ENCODE data around the gene DNA2. TPM values are rescaled to one million over a fixed set of nuclear protein-coding genes. Genes with fewer than 3 reads are reported as not detected.

DNA2 gene
- total and polyA plus RNA-seq, 2 of the 4 experiments (the other 2 are of a cell fraction): 3.9 to 5.6 TPM

DNA sequence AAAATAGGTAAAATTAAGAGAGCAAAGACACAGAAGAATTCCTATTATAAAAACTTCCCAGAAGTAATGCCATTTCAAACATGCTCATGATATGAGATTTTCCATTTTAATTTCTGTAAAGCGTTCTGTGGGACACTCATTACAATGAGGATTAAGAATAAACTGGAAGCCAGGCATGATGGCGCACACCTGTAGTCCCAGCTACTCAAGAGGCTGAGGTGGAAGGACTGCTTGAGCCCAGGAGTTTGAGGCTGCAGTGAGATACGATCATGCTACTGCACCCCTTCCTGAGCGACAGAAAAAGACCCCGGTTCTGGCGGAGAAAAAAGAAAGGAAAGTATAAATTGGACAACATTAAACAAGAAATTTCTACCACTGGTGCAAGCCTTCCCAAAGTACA, 1.5 kb downstream of the DNA2 start:
- Histone ChIP-seq H3K56ac (ENCODE audit: extremely low read depth, insufficient read depth, low read length) (no peak overlapping the region), H3K79me1 (ENCODE audit: low read depth in 1 of 2, low read length in 2 of 2) (peaks cover 12 to 34% of the 10 kb centered on the region in 2 experiments), H2BK120ac (ENCODE audit: low read depth, low read length) (no peak overlapping the region), H4K8ac (ENCODE audit: low read depth in 2 of 2, low read length in 2 of 2) (no peak overlapping the region), H3K4me1 (ENCODE audit: control insufficient read depth, insufficient read depth, low read length) (0 out of 2 replicates have a peak, but pooled peaks cover 2% of the 10 kb centered on the region), H3K23ac (ENCODE audit: low read depth, low read length) (no peak overlapping the region), H3K9ac (ENCODE audit: low read depth, low read length) (peak overlapping the region; percentile 44; the same call in 1 of the 2 replicates), H3K9me3 (ENCODE audit: control insufficient read depth, insufficient read depth, low read length) (no peaks in the 10 kb centered on the region), H3K27me3 (ENCODE audit: control insufficient read depth, insufficient read depth, low read length) (no peaks in the 10 kb centered on the region), H2BK5ac (ENCODE audit: low read depth, low read length, poor library complexity, severe bottlenecking) (no peak overlapping the region), H3K4me2 (ENCODE audit: low read depth, low read length) (peak overlapping the region; percentile 87), H2BK20ac (ENCODE audit: low read depth, low read length) (no peak overlapping the region), H3K27ac (ENCODE audit: insufficient read depth, low read length) (no peak overlapping the region), H3K14ac (replicated peaks; ENCODE audit: low read depth, low read length) (no peak overlapping the region), H4K20me1 (ENCODE audit: insufficient read depth, low read length) (no peaks in the 10 kb centered on the region), H2AK9ac (replicated peaks; ENCODE audit: low read depth, low read length, poor library complexity) (no peak overlapping the region), H4K91ac (ENCODE audit: insufficient read depth, low read depth, low read length) (no peak overlapping the region), H3K4me3 (ENCODE audit: insufficient read depth, low read depth, low read length) (peak overlapping the region; percentile 12; the same call in 1 of the 2 replicates), H2AFZ (replicated peaks; ENCODE audit: low read length, poor library complexity) (no peak overlapping the region), H3K18ac (ENCODE audit: low read depth, low read length) (no peak overlapping the region), H2BK15ac (ENCODE audit: low read depth, low read length) (no peak overlapping the region), H3K4ac (ENCODE audit: low read depth, low read length) (no peak overlapping the region), H2AK5ac (ENCODE audit: low read depth, low read length) (no peak overlapping the region), H4K5ac (ENCODE audit: low read depth, low read length) (no peak overlapping the region), H3K9me1 (ENCODE audit: insufficient read depth, low read length) (no peaks in the 10 kb centered on the region), H3K36me3 (ENCODE audit: control insufficient read depth, insufficient read depth, low read length) (no peaks in the 10 kb centered on the region)
- intact Hi-C loops (cut with micrococcal nuclease) (no loop called here), dilution Hi-C loops (cut with HindIII; ENCODE audit: low sequenced_read_pairs, unreplicated experiment) (no loop called here), in situ Hi-C loops (cut with MboI; ENCODE audit: low sequenced_read_pairs) (no loop called here)
- ChIA-PET POLR2A (ENCODE audit: unreplicated experiment) (no interaction called here), CTCF (interaction anchor here (0.9 kb wide), 1 partner anchor 63 kb away, joined by 3 read pairs; the partner anchor contains the start of gene RUFY2)
- no TSS peak for BruUV-seq (replicated peaks)
- DNase-seq (no peak), ATAC-seq (ENCODE audit: low read depth) (no peak)
- WGBS, 2 experiments (ENCODE audit: extremely low coverage in 2 of 2, insufficient read length in 1 of 2): no CpG with 5 or more reads among the region's 6 CpGs
- TF ChIP-seq BHLHE40 (IDR thresholded peaks at IDR 0.05; ENCODE audit: low read depth, low read length): no peak
- TF ChIP-seq MXI1 (IDR thresholded peaks at IDR 0.05; ENCODE audit: borderline replicate concordance, low read depth, low read length): no peak
- TF ChIP-seq, protein P1, sequence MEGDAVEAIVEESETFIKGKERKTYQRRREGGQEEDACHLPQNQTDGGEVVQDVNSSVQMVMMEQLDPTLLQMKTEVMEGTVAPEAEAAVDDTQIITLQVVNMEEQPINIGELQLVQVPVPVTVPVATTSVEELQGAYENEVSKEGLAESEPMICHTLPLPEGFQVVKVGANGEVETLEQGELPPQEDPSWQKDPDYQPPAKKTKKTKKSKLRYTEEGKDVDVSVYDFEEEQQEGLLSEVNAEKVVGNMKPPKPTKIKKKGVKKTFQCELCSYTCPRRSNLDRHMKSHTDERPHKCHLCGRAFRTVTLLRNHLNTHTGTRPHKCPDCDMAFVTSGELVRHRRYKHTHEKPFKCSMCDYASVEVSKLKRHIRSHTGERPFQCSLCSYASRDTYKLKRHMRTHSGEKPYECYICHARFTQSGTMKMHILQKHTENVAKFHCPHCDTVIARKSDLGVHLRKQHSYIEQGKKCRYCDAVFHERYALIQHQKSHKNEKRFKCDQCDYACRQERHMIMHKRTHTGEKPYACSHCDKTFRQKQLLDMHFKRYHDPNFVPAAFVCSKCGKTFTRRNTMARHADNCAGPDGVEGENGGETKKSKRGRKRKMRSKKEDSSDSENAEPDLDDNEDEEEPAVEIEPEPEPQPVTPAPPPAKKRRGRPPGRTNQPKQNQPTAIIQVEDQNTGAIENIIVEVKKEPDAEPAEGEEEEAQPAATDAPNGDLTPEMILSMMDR (conservative IDR thresholded peaks at IDR 0.05; ENCODE audit: low read depth, low read length): no peak
- TF ChIP-seq SMC3 (IDR thresholded peaks at IDR 0.05; ENCODE audit: low read depth, low read length): no peak
- TF ChIP-seq RFX5 (IDR thresholded peaks at IDR 0.05; ENCODE audit: low read depth, low read length): no peak
- TF ChIP-seq, protein P2, sequence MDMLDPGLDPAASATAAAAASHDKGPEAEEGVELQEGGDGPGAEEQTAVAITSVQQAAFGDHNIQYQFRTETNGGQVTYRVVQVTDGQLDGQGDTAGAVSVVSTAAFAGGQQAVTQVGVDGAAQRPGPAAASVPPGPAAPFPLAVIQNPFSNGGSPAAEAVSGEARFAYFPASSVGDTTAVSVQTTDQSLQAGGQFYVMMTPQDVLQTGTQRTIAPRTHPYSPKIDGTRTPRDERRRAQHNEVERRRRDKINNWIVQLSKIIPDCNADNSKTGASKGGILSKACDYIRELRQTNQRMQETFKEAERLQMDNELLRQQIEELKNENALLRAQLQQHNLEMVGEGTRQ (IDR thresholded peaks at IDR 0.05; ENCODE audit: low read depth, low read length): no peak
- TF ChIP-seq, protein P3, sequence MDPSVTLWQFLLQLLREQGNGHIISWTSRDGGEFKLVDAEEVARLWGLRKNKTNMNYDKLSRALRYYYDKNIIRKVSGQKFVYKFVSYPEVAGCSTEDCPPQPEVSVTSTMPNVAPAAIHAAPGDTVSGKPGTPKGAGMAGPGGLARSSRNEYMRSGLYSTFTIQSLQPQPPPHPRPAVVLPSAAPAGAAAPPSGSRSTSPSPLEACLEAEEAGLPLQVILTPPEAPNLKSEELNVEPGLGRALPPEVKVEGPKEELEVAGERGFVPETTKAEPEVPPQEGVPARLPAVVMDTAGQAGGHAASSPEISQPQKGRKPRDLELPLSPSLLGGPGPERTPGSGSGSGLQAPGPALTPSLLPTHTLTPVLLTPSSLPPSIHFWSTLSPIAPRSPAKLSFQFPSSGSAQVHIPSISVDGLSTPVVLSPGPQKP (IDR thresholded peaks at IDR 0.05; ENCODE audit: borderline replicate concordance, low read depth, low read length): no peak
- no peak for TF ChIP-seq RAD21 (IDR thresholded peaks at IDR 0.05; ENCODE audit: low read length)
- TF ChIP-seq POLR2A (IDR thresholded peaks at IDR 0.05; ENCODE audit: low read depth, low read length): no peak
- TF ChIP-seq NFE2L2 (IDR thresholded peaks at IDR 0.05; ENCODE audit: low read depth, low read length): no peak
- TF ChIP-seq RCOR1 (IDR thresholded peaks at IDR 0.05; ENCODE audit: insufficient replicate concordance, low read length): no peak
- no peak for TF ChIP-seq FOS (IDR thresholded peaks at IDR 0.05; ENCODE audit: low read depth, low read length)
- TF ChIP-seq CEBPB (IDR thresholded peaks at IDR 0.05; ENCODE audit: low read depth, low read length): no peak
- no peak for TF ChIP-seq CHD1 (IDR thresholded peaks at IDR 0.05; ENCODE audit: low read depth, low read length)
- TF ChIP-seq MAZ (IDR thresholded peaks at IDR 0.05; ENCODE audit: borderline replicate concordance, low read depth, low read length): no peak
- TF ChIP-seq MAFK (IDR thresholded peaks at IDR 0.05; ENCODE audit: low read depth, low read length): no peak

Data from IMR-90 (cell line).